ENCODE data around the gene KCNJ10.

DNA sequence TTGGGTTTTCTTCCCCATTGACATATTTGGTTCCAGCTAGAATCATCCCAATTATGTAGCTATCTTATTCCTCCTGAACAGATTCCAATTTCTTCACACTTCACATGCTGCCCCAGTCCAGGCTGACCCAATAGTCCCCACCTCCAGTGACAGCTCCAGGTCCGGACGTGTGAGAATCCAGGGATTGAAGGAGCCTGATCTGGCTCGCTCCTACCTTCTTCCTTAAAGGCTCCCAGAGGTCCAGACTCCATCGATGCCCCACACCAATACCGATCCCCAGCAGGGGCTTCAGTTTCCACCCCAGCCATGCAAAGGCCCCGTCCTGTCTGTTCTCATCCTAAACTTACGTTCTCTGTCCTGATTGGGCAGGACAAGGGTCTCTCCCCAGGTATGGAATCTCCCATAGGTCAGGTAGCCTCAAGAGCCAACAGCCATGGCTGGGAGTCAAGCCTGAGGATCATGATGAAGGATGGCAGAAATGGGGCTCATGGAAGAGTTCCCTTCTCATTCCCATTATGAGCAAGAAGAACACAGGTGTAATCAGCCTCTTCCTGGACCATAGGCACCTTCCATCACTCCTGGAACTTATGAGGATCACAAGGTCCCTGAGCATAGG, 95.5 kb downstream of the KCNJ10 start:
- no peak for TF ChIP-seq POLR2A (IDR thresholded peaks at IDR 0.05; ENCODE audit: low read length)
- TF ChIP-seq GATA1 (IDR thresholded peaks at IDR 0.05; ENCODE audit: low read depth, low read length): no peak
